Endothelial cell of umbilical vein (primary cell): Measurements from ENCODE around the gene PPP1R13B. TPM values are rescaled to one million over a fixed set of nuclear protein-coding genes. Genes with fewer than 3 reads are reported as not detected.

Experiments
- BruUV-seq: library from RNA; stranded (reverse); fragments of 400-500 nt; replicated peaks from 2 replicates; lab custom pipeline; 2021; lab: Mats Ljungman, UMichigan
- CTCF ChIA-PET: fragments of 300-600, 350-600 bp; sonication (Branson Sonifier 250); formaldehyde crosslinking; loops from one replicate; lab custom pipeline; 2021; ENCODE audit warnings: antibody characterized with exemption, inconsistent platforms; lab: Charles Lee
- POLR2A ChIA-PET: fragments of 300-600, 350-600 bp; sonication (Branson Sonifier 250); formaldehyde crosslinking; loops from one replicate; lab custom pipeline; 2021; ENCODE audit warnings: antibody characterized with exemption, inconsistent platforms; lab: Charles Lee
- DNase-seq: peaks from one replicate; pipeline ENCODE4 v3.0.0-alpha.2; 2011; ENCODE audit warnings: low read depth, low spot score
- FAIRE-seq: peaks from 2 replicates; lab custom pipeline; 2011; peaks lifted over from hg19 to GRCh38; lab: Jason Lieb, UNC
- H2AFZ ChIP-seq: 2 replicates; pipeline ENCODE4 v1.6.0; 2012; ENCODE audit warnings: low read depth, low read length, control low read depth, inconsistent platforms
- H3K27ac ChIP-seq: 2 replicates; pipeline ENCODE4 v1.5.1; 2011; ENCODE audit warnings: low read depth, mild to moderate bottlenecking, control low read depth, low read length, moderate library complexity; ENCODE audit not compliant: insufficient read depth
- H3K27me3 ChIP-seq, 2 experiments: 2 replicates each; pipeline versions ENCODE4 v1.6.0 to v1.6.1; 2011; ENCODE audit warnings: low read length in 2 of 2, mixed read lengths in 1 of 2; ENCODE audit not compliant: control insufficient read depth in 2 of 2, insufficient read depth in 2 of 2
- H3K36me3 ChIP-seq, 2 experiments: 2 replicates in 1 of 2; 3 replicates in 1 of 2; pipeline ENCODE4 v1.5.1; 2011; ENCODE audit warnings: low read length in 2 of 2, mild to moderate bottlenecking in 1 of 2, moderate library complexity in 1 of 2; ENCODE audit not compliant: control insufficient read depth in 2 of 2, insufficient read depth in 2 of 2; ENCODE audit errors: extremely low read depth in 1 of 2
- H3K4me1 ChIP-seq: 3 replicates; pipeline ENCODE4 v1.5.1; 2011; ENCODE audit warnings: mild to moderate bottlenecking, low read length; ENCODE audit not compliant: control insufficient read depth, insufficient read depth; ENCODE audit errors: extremely low read depth
- H3K4me2 ChIP-seq: 2 replicates; pipeline ENCODE4 v1.6.1; 2011; ENCODE audit warnings: low read length, control low read depth, mixed read lengths; ENCODE audit not compliant: insufficient read depth
- H3K4me3 ChIP-seq, 3 experiments: fragments of 200-600 bp in 1 of 3; sonication (generic), shearing (Covaris generic) in 1 of 3; replicated peaks in 1 of 3; 2 replicates each; pipeline ENCODE4 v1.5.1; 2011 to 2016; ENCODE audit warnings: control low read depth in 3 of 3, low read length in 3 of 3, mild to moderate bottlenecking in 2 of 3, inconsistent platforms in 1 of 3, low read depth in 1 of 3, moderate library complexity in 1 of 3; ENCODE audit not compliant: insufficient read depth in 1 of 3
- H3K79me2 ChIP-seq: 2 replicates; pipeline ENCODE4 v1.6.0; 2012; ENCODE audit warnings: low read length, inconsistent platforms; ENCODE audit not compliant: control insufficient read depth, insufficient read depth
- H3K9ac ChIP-seq: replicated peaks from 2 replicates; pipeline ENCODE3; 2011; ENCODE audit warnings: low read length, control low read depth; ENCODE audit not compliant: insufficient read depth; ENCODE audit errors: extremely low read depth
- H3K9me1 ChIP-seq: replicated peaks from 3 replicates; pipeline ENCODE4 v1.6.0; 2011; ENCODE audit warnings: mild to moderate bottlenecking, low read length; ENCODE audit not compliant: control insufficient read depth, insufficient read depth; ENCODE audit errors: extremely low read depth
- H3K9me3 ChIP-seq: replicated peaks from 2 replicates; pipeline ENCODE4 v1.5.1; 2012; ENCODE audit warnings: low read length, inconsistent platforms; ENCODE audit not compliant: control insufficient read depth, insufficient read depth
- H4K20me1 ChIP-seq: replicated peaks from 2 replicates; pipeline ENCODE3; 2011; ENCODE audit warnings: mild to moderate bottlenecking, low read length; ENCODE audit not compliant: control insufficient read depth, insufficient read depth; ENCODE audit errors: extremely low read depth
- CTCF ChIP-seq, 2 donors: IDR thresholded peaks; 1 replicate in 1 of 2; 2 replicates in 1 of 2; pipeline ENCODE4 v1.5.1; 2011; ENCODE audit warnings: low read length in 2 of 2, mild to moderate bottlenecking in 2 of 2, moderate library complexity in 2 of 2, control low read depth in 1 of 2, inconsistent platforms in 1 of 2, low read depth in 1 of 2; ENCODE audit not compliant: insufficient read depth in 1 of 2; ENCODE audit errors: extremely low read depth in 1 of 2
- EZH2 ChIP-seq: IDR thresholded peaks from 2 replicates; pipeline ENCODE4 v1.6.1; 2012; ENCODE audit warnings: borderline replicate concordance, low read depth, mild to moderate bottlenecking, moderate library complexity, low read length, inconsistent platforms; ENCODE audit not compliant: severe bottlenecking
- FOS ChIP-seq: IDR thresholded peaks from 2 replicates; pipeline ENCODE4 v1.6.1; 2011; ENCODE audit warnings: mild to moderate bottlenecking, low read length, moderate library complexity, borderline replicate concordance; ENCODE audit not compliant: insufficient read depth
- GATA2 ChIP-seq: IDR thresholded peaks from 2 replicates; pipeline ENCODE4 v1.7.0; 2011; ENCODE audit warnings: low read depth, mild to moderate bottlenecking, moderate library complexity, mixed read lengths, low read length; ENCODE audit not compliant: insufficient read length, insufficient read depth
- JUN ChIP-seq: IDR thresholded peaks from 2 replicates; pipeline ENCODE4 v1.6.1; 2011; ENCODE audit warnings: borderline replicate concordance, low read depth; ENCODE audit not compliant: insufficient read length, insufficient read depth
- MAX ChIP-seq: IDR thresholded peaks from 2 replicates; pipeline ENCODE4 v1.6.1; 2011; ENCODE audit not compliant: insufficient read depth, insufficient read length
- MYC ChIP-seq: IDR thresholded peaks from one replicate; pipeline ENCODE4 v1.6.1; 2011; ENCODE audit warnings: mild to moderate bottlenecking, low read depth, low read length
- POLR2A ChIP-seq: IDR thresholded peaks from 2 replicates; pipeline ENCODE4 v1.6.1; 2012; ENCODE audit warnings: low read depth, mild to moderate bottlenecking, control low read depth, low read length
- POLR2AphosphoS5 ChIP-seq: IDR thresholded peaks from 2 replicates; pipeline ENCODE4 v1.6.1; 2012; ENCODE audit warnings: low read depth, mild to moderate bottlenecking, control low read depth, low read length, moderate library complexity; ENCODE audit not compliant: insufficient read depth
- dilution Hi-C: fragments of 300-500 bp; cut with MboI; formaldehyde crosslinking; loops from one replicate; pipeline ENCODE4 v1.15.0; 2019; ENCODE audit warnings: low sequenced_read_pairs; ENCODE audit not compliant: extremely low pct_ligation_motif_present
- intact Hi-C: fragments of 100-400 bp; cut with micrococcal nuclease; formaldehyde crosslinking; loops from one replicate; pipeline ENCODE4 v1.10.0; 2022
- polyA plus RNA-seq, 4 experiments: library from polyadenylated mRNA; depleted of rRNA in 3 of 4; stranded (reverse) in 3 of 4; unstranded in 1 of 4; fragments of >200 nt; gene quantifications; 2 replicates each; pipeline versions ENCODE4 v1.2.1 to v1.2.3, GENCODE V29; 2011 to 2012; ENCODE audit warnings: missing spikeins in 1 of 4
- total RNA-seq: library from RNA; stranded (reverse); gene quantifications from 2 replicates; pipeline ENCODE4 v1.2.3, GENCODE V29; 2021

Gene PPP1R13B
- total and polyA plus RNA-seq, 2 donors (not counting 3 experiments of a cell fraction or from before 2014, with no cell fraction given), result 10.0 to 30.0 TPM

- TF ChIP-seq GATA2, result no peak
- no peak for TF ChIP-seq MYC
- no peak for TF ChIP-seq JUN
- no peak for TF ChIP-seq POLR2A
- no peak for TF ChIP-seq CTCF (IDR thresholded peaks at IDR 0.05; ENCODE audit: extremely low read depth in 1 of 2, insufficient read depth in 1 of 2, low read depth in 1 of 2, low read length in 2 of 2)
- TF ChIP-seq FOS, result no peak
- TF ChIP-seq MAX, result no peak
- no peak for TF ChIP-seq EZH2
- no peak for TF ChIP-seq POLR2AphosphoS5
- H3K4me1 ChIP-seq, result no peaks in the 10 kb centered on the region
- no peaks in the 10 kb centered on the region for H3K27me3 ChIP-seq
- no peaks in the 10 kb centered on the region for H3K9me1 ChIP-seq
- no peak for FAIRE-seq
- dilution Hi-C loops (no loop called here), intact Hi-C loops (no loop called here)
- H3K9ac ChIP-seq, result no peak overlapping the region
- no peaks in the 10 kb centered on the region for H4K20me1 ChIP-seq
- peaks cover 0 to 2% of the 10 kb centered on the region in 2 experiments for H3K36me3 ChIP-seq
- no peaks in the 10 kb centered on the region for H3K9me3 ChIP-seq
- ChIA-PET CTCF (interaction anchor here (0.8 to 1.4 kb wide), 2 partner anchors 12 to 38 kb away, joined by 3 to 4 read pairs; no protein-coding TSS in a partner anchor), POLR2A (interaction anchor here (1.1 kb wide), 1 partner anchor 9 kb away, joined by 3 read pairs; no protein-coding TSS in a partner anchor)
- BruUV-seq, result no TSS peak
- no peak overlapping the region for H3K4me2 ChIP-seq
- no peak overlapping the region for H3K4me3 ChIP-seq
- DNase-seq, result no peak
- H3K27ac ChIP-seq, result no peak overlapping the region
- no peaks in the 10 kb centered on the region for H3K79me2 ChIP-seq
- no peak overlapping the region for H2AFZ ChIP-seq
Observed at GRCh38 chr14:103770902-103771301, 76.5 kb downstream of the PPP1R13B start.
